B cell (primary cell): ENCODE measurements around the gene PKD2L2. TPM values are rescaled to one million over a fixed set of nuclear protein-coding genes. Genes with fewer than 3 reads are reported as not detected.

Experiments
- ATAC-seq: fragments of 200-7000 bp; cut with Tn5 transposase; one replicate; pipeline ENCODE4 v1.10.0; 2021; ENCODE audit warnings: low read depth, mild to moderate bottlenecking, moderate number of reproducible peaks, moderate library complexity
- CTCF ChIA-PET: fragments of 350-600 bp; sonication (Branson Sonifier 250); formaldehyde crosslinking; loops from one replicate; lab custom pipeline; 2021; ENCODE audit warnings: antibody characterized with exemption, inconsistent platforms; lab: Charles Lee
- POLR2A ChIA-PET: fragments of 350-600 bp; sonication (Branson Sonifier 250); formaldehyde crosslinking; loops from one replicate; lab custom pipeline; 2021; ENCODE audit warnings: antibody characterized with exemption; lab: Charles Lee
- DNase-seq: peaks from one replicate; pipeline ENCODE4 v3.0.0; 2013
- H2AFZ ChIP-seq: 2 replicates; pipeline ENCODE4 v1.6.1; 2012; ENCODE audit warnings: mild to moderate bottlenecking, low read depth, low read length; ENCODE audit not compliant: insufficient read depth, poor library complexity, severe bottlenecking
- H3K27ac ChIP-seq, 2 donors: 1 replicate in 1 of 2; 2 replicates in 1 of 2; pipeline ENCODE4 v1.5.1; 2012 to 2013; ENCODE audit warnings: low read length in 2 of 2, mild to moderate bottlenecking in 2 of 2, moderate library complexity in 1 of 2
- H3K27me3 ChIP-seq, 4 experiments: fragments of 200-600 bp in 1 of 4; sonication (generic) in 1 of 4; replicated peaks in 1 of 4; 1 replicate in 2 of 4; 2 replicates in 2 of 4; pipeline versions ENCODE4 v1.6.1 to v1.7.0; 2013 to 2016; ENCODE audit warnings: low read length in 3 of 4, mild to moderate bottlenecking in 2 of 4, mixed read lengths in 1 of 4, moderate library complexity in 1 of 4; ENCODE audit not compliant: insufficient read depth in 4 of 4, control insufficient read depth in 3 of 4; ENCODE audit errors: control extremely low read depth in 1 of 4
- H3K36me3 ChIP-seq, 2 experiments: replicated peaks in 1 of 2; 1 replicate in 1 of 2; 2 replicates in 1 of 2; pipeline versions ENCODE4 v1.6.1 to v1.7.1; 2013; ENCODE audit warnings: low read length in 1 of 2; ENCODE audit not compliant: insufficient read depth in 2 of 2, control insufficient read depth in 1 of 2; ENCODE audit errors: control extremely low read depth in 1 of 2, extremely low read depth in 1 of 2
- H3K4me1 ChIP-seq, 2 donors: fragments of 200-600 bp in 1 of 2; sonication (generic) in 1 of 2; 1 replicate in 1 of 2; 2 replicates in 1 of 2; pipeline versions ENCODE4 v1.5.1 to v1.6.1; 2013 to 2017; ENCODE audit warnings: low read length in 2 of 2; ENCODE audit not compliant: control insufficient read depth in 2 of 2, insufficient read depth in 2 of 2
- H3K4me2 ChIP-seq: replicated peaks from 2 replicates; pipeline ENCODE3; 2012; ENCODE audit warnings: mild to moderate bottlenecking, low read depth, low read length; ENCODE audit not compliant: poor library complexity, severe bottlenecking
- H3K4me3 ChIP-seq, 5 experiments: fragments of 200-600 bp in 1 of 5; sonication (generic) in 1 of 5; 1 replicate in 3 of 5; 2 replicates in 2 of 5; pipeline versions ENCODE4 v1.5.1 to v1.7.0; 2011 to 2016; ENCODE audit warnings: low read length in 4 of 5, mild to moderate bottlenecking in 4 of 5, low read depth in 2 of 5, control low read depth in 1 of 5, moderate library complexity in 1 of 5; ENCODE audit not compliant: insufficient read depth in 1 of 5; ENCODE audit errors: control extremely low read depth in 1 of 5, extremely low read depth in 1 of 5
- H3K79me2 ChIP-seq: fragments of 200-600 bp; sonication (generic); one replicate; pipeline ENCODE4 v1.6.0; 2016; ENCODE audit warnings: low read length; ENCODE audit not compliant: control insufficient read depth, insufficient read depth
- H3K9ac ChIP-seq: fragments of 200-600 bp; sonication (generic); 2 replicates; pipeline ENCODE4 v1.6.1; 2017; ENCODE audit warnings: mild to moderate bottlenecking, low read length, moderate library complexity
- H3K9me3 ChIP-seq, 3 donors: one replicate each; pipeline versions ENCODE4 v1.6.1 to v1.7.1; 2013; ENCODE audit warnings: low read length in 2 of 3; ENCODE audit not compliant: control insufficient read depth in 2 of 3, insufficient read depth in 1 of 3; ENCODE audit errors: control extremely low read depth in 1 of 3
- H4K20me1 ChIP-seq: 2 replicates; pipeline ENCODE4 v1.6.0; 2012; ENCODE audit warnings: mild to moderate bottlenecking, low read length; ENCODE audit not compliant: insufficient read depth, control insufficient read depth, poor library complexity, severe bottlenecking
- H3K27ac Mint-ChIP-seq: one replicate; pipeline ENCODE4 v1.8.0; 2021; ENCODE audit warnings: mixed read lengths
- H3K27me3 Mint-ChIP-seq: one replicate; pipeline ENCODE4 v1.8.0; 2021; ENCODE audit warnings: mixed read lengths
- H3K4me1 Mint-ChIP-seq: one replicate; pipeline ENCODE4 v1.8.0; 2021; ENCODE audit warnings: mixed read lengths
- H3K4me3 Mint-ChIP-seq: one replicate; pipeline ENCODE4 v1.8.0; 2021; ENCODE audit warnings: mixed read lengths
- H3K9me3 Mint-ChIP-seq: one replicate; pipeline ENCODE4 v1.8.0; 2022; ENCODE audit warnings: mixed read lengths; ENCODE audit not compliant: insufficient read depth
- EZH2 ChIP-seq: IDR thresholded peaks from 2 replicates; pipeline ENCODE4 v1.6.1; 2012; ENCODE audit warnings: borderline replicate concordance, low read depth, mild to moderate bottlenecking, moderate library complexity, low read length; ENCODE audit not compliant: insufficient read depth, poor library complexity, severe bottlenecking
- WGBS: methylation state at CpG from one replicate; pipeline ENCODE4 v1.1.5; 2013; ENCODE audit warnings: missing lambda C conversion rate; ENCODE audit not compliant: insufficient coverage; 5-methylcytosine and 5-hydroxymethylcytosine counted together
- intact Hi-C: fragments of 100-400 bp; cut with micrococcal nuclease; formaldehyde crosslinking; loops from one replicate; pipeline ENCODE4 v1.10.0; 2022
- polyA plus RNA-seq: library from polyadenylated mRNA; depleted of rRNA; stranded (reverse); fragments of >200 nt; gene quantifications from 2 replicates; pipeline ENCODE4 v1.2.3, GENCODE V29; 2012
- total RNA-seq, 2 donors: library from RNA; stranded (reverse); fragments of 120-200 nt in 1 of 2; gene quantifications; 1 replicate in 1 of 2; 2 replicates in 1 of 2; pipeline versions ENCODE4 v1.2.3 to v1.2.4, GENCODE V29; 2013 to 2022
- TF ChIP-seq, protein P1 (sequence below): fragments of 200-600 bp; IDR thresholded peaks from one replicate; pipeline ENCODE4 v1.8.0; 2022; ENCODE audit warnings: antibody characterized with exemption, mild to moderate bottlenecking

PKD2L2 gene
- total and polyA plus RNA-seq, 2 donors (not counting 1 experiment from before 2014, with no cell fraction given): 0.12 to 0.37 TPM

DNA sequence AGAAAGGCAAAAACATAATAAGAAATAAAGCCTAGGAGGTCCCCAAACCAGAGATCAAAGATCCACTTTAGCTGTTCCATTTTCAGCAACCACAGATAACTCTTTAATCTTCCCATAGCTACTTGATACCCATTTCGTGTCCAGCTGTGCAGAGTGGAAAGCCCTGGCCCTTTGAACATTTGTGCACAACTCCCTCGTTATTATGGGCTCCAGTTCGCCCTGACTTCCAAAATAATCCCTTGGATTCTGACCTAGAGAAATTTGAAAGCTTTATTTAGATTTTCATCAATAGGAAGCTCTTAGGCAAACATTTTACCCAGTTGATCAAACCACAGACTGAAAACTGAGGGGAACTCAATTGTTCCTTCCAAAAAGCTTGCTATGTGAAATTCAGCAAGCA lies 16.8 kb upstream of the PKD2L2 start:
- no peaks in the 10 kb centered on the region for H3K27me3 Mint-ChIP-seq
- POLR2A ChIA-PET: no interaction called here

DNA sequence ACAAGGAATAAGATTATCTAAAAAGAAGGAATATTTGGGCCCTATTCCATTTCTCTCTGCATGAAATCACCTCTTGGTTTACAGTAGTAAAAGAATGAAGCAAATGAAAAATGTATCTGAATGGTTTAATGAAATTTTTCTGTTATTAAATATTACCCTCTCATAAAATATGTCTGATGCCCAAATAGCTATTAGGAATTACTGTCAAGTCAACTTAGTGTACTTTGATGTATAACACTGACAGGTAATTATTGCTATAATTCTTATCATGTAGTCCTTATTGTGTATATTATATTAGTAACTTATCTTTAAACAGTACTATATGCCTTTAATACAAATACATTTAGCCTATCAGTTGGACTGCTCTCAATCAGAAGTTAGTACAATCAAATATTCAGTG lies 13.2 kb upstream of the PKD2L2 start:
- peaks cover 3 to 5% of the 10 kb centered on the region in 2 donors for H3K4me1 ChIP-seq
- ChIA-PET POLR2A (no interaction called here), CTCF (interaction anchor here (0.6 to 1.4 kb wide), 3 partner anchors 12 to 149 kb away, joined by 3 to 6 read pairs (median 5); no protein-coding TSS in a partner anchor)
- no peaks in the 10 kb centered on the region for H3K36me3 ChIP-seq
- Mint-ChIP-seq H3K27me3 (no peaks in the 10 kb centered on the region), H3K4me1 (peaks cover 9% of the 10 kb centered on the region), H3K27ac (no peak overlapping the region), H3K4me3 (no peak overlapping the region), H3K9me3 (no peaks in the 10 kb centered on the region)
- ATAC-seq (no peak), DNase-seq (no peak)
- no peak overlapping the region for H3K4me2 ChIP-seq
- no peak overlapping the region for H3K4me3 ChIP-seq
- no peak overlapping the region for H2AFZ ChIP-seq
- no peaks in the 10 kb centered on the region for H3K9me3 ChIP-seq
- TF ChIP-seq, protein P1, sequence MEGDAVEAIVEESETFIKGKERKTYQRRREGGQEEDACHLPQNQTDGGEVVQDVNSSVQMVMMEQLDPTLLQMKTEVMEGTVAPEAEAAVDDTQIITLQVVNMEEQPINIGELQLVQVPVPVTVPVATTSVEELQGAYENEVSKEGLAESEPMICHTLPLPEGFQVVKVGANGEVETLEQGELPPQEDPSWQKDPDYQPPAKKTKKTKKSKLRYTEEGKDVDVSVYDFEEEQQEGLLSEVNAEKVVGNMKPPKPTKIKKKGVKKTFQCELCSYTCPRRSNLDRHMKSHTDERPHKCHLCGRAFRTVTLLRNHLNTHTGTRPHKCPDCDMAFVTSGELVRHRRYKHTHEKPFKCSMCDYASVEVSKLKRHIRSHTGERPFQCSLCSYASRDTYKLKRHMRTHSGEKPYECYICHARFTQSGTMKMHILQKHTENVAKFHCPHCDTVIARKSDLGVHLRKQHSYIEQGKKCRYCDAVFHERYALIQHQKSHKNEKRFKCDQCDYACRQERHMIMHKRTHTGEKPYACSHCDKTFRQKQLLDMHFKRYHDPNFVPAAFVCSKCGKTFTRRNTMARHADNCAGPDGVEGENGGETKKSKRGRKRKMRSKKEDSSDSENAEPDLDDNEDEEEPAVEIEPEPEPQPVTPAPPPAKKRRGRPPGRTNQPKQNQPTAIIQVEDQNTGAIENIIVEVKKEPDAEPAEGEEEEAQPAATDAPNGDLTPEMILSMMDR: no peak
- no peak for TF ChIP-seq EZH2
- no peak overlapping the region for H3K9ac ChIP-seq
- no peaks in the 10 kb centered on the region for H3K27me3 ChIP-seq
- intact Hi-C loops: no loop called here
- no peak overlapping the region for H3K27ac ChIP-seq
- H4K20me1 ChIP-seq: no peaks in the 10 kb centered on the region
- no peaks in the 10 kb centered on the region for H3K79me2 ChIP-seq

More for the DNA sequence above, 16.8 kb upstream of the PKD2L2 start:
- H3K4me2 ChIP-seq: no peak overlapping the region
- intact Hi-C loops: no loop called here
- no peak overlapping the region for H2AFZ ChIP-seq
- H3K79me2 ChIP-seq: no peaks in the 10 kb centered on the region
- no peak overlapping the region for H3K9ac ChIP-seq
- H3K27ac ChIP-seq: no peak overlapping the region
- Mint-ChIP-seq H3K4me3 (no peak overlapping the region), H3K4me1 (peaks cover 8% of the 10 kb centered on the region), H3K9me3 (no peaks in the 10 kb centered on the region), H3K27ac (no peak overlapping the region)
- H4K20me1 ChIP-seq: no peaks in the 10 kb centered on the region
- DNase-seq (no peak), ATAC-seq (no peak)
- no peak overlapping the region for H3K4me3 ChIP-seq
- 89% methylated on average over 3 of the region's 3 CpGs for WGBS
- no peaks in the 10 kb centered on the region for H3K27me3 ChIP-seq
- CTCF ChIA-PET: no interaction called here
- H3K36me3 ChIP-seq: no peaks in the 10 kb centered on the region
- no peaks in the 10 kb centered on the region for H3K9me3 ChIP-seq
- TF ChIP-seq, protein P1: no peak
- TF ChIP-seq EZH2: no peak
- no peaks in the 10 kb centered on the region for H3K4me1 ChIP-seq
